Vagina (tissue), 2 donors: ENCODE results near the gene CHST12. TPM values are rescaled to one million over a fixed set of nuclear protein-coding genes. Genes with fewer than 3 reads are reported as not detected.
"Not testable (repeated sequence)": the region's sequence is repeated elsewhere in the genome, so short reads cannot be mapped to it uniquely, and the experiment has no call there.

Experiments
- DNase-seq, 2 donors: peaks; one replicate each; pipeline ENCODE4 v3.0.0-alpha.2; 2017; ENCODE audit errors: extremely low spot score in 2 of 2
- H3K27ac ChIP-seq: fragments of 200-600 bp; sonication (generic); one replicate; pipeline ENCODE4 v1.5.1; 2019
- H3K27me3 ChIP-seq: fragments of 200-600 bp; sonication (generic); one replicate; pipeline ENCODE4 v1.5.1; 2019
- H3K36me3 ChIP-seq, 2 donors: fragments of 200-600 bp; sonication (generic); one replicate each; pipeline ENCODE4 v1.5.1; 2017 to 2019
- H3K4me1 ChIP-seq: fragments of 200-600 bp; sonication (generic); one replicate; pipeline ENCODE4 v1.5.1; 2019
- H3K4me3 ChIP-seq, 2 donors: fragments of 200-600 bp; sonication (generic); 1 replicate in 1 of 2; 2 replicates in 1 of 2; pipeline ENCODE4 v1.5.1; 2016 to 2019
- H3K9me3 ChIP-seq: fragments of 200-600 bp; sonication (generic); one replicate; pipeline ENCODE4 v1.5.1; 2019
- POLR2A ChIP-seq, 2 donors: fragments of 450-650 bp; IDR thresholded peaks; one replicate each; pipeline ENCODE4 v1.6.1; 2017; ENCODE audit warnings: antibody characterized with exemption in 2 of 2, mild to moderate bottlenecking in 2 of 2, moderate library complexity in 2 of 2
- POLR2AphosphoS5 ChIP-seq, 2 donors: sonication (generic); formaldehyde crosslinking; IDR thresholded peaks; one replicate each; pipeline ENCODE4 v1.9.0; 2017; ENCODE audit warnings: antibody characterized with exemption in 2 of 2, mild to moderate bottlenecking in 2 of 2, low read depth in 1 of 2; ENCODE audit not compliant: insufficient read depth in 1 of 2
- intact Hi-C: fragments of 100-400 bp; cut with DNase I; formaldehyde crosslinking; loops from one replicate; pipeline ENCODE4 v1.15.1; 2023
- total RNA-seq: library from RNA; depleted of rRNA; stranded (reverse); fragments of >200 nt; gene quantifications from one replicate; pipeline ENCODE4 v1.2.3, GENCODE V29; 2016
- TF ChIP-seq, protein P1 (sequence below), 3 experiments: fragments of 450-650 bp in 2 of 3; fragments of 200-600 bp in 1 of 3; sonication (generic) in 1 of 3; IDR thresholded peaks; one replicate each; pipeline ENCODE4 v1.5.1; 2017 to 2019; ENCODE audit warnings: antibody characterized with exemption in 3 of 3, mild to moderate bottlenecking in 2 of 3, moderate library complexity in 2 of 3

The CHST12 gene
- total RNA-seq, 1 donor from 2014 or later = 26.3 TPM

DNA sequence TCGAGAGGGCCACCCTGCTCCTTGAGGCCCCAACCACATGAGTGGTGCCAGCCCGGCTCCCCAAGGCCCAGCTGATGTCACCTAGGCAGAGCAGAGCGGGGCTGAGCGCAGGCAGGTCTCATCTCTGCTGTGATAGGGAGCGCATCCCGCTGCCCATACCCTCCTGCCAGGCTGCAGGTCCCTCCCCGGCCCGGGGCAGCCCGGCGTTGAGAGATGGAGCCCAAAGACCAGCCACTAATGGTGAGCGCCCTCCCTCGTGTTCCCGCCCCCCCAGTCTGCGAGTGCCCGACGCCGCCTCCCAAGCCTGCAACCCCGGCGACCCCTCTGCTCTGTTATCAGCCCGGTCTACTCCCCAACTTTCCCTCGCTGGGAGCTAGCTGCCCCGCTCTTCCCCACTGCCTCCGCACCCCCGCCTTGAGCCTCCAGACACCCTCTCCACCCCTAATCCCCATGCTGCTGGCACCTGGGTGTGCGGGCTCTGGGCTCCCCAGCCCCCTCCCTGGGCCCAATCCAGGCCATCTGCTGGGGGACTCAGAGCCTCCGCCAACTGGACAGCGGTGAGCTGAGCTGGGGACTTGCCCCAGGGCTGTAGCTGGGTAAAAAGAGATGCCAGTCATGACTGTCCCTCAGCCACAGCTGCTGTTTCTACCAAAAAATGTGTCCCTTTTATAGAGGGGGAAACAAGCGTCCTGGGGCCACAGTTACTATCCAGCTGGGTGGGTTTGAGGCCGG, 19.7 kb upstream of the CHST12 start:
- DNase-seq = no peak
- no peaks in the 10 kb centered on the region for H3K27me3 ChIP-seq
- peaks cover 0 to 28% of the 10 kb centered on the region in 2 donors for H3K36me3 ChIP-seq
- intact Hi-C loops = no loop called here
- TF ChIP-seq, protein P1, sequence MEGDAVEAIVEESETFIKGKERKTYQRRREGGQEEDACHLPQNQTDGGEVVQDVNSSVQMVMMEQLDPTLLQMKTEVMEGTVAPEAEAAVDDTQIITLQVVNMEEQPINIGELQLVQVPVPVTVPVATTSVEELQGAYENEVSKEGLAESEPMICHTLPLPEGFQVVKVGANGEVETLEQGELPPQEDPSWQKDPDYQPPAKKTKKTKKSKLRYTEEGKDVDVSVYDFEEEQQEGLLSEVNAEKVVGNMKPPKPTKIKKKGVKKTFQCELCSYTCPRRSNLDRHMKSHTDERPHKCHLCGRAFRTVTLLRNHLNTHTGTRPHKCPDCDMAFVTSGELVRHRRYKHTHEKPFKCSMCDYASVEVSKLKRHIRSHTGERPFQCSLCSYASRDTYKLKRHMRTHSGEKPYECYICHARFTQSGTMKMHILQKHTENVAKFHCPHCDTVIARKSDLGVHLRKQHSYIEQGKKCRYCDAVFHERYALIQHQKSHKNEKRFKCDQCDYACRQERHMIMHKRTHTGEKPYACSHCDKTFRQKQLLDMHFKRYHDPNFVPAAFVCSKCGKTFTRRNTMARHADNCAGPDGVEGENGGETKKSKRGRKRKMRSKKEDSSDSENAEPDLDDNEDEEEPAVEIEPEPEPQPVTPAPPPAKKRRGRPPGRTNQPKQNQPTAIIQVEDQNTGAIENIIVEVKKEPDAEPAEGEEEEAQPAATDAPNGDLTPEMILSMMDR (IDR thresholded peaks at IDR 0.05) = no peak
- TF ChIP-seq POLR2AphosphoS5 (IDR thresholded peaks at IDR 0.05; ENCODE audit: insufficient read depth in 1 of 2, low read depth in 1 of 2) = no peak
- TF ChIP-seq POLR2A (IDR thresholded peaks at IDR 0.05) = no peak
- H3K4me1 ChIP-seq = no peaks in the 10 kb centered on the region
- H3K4me3 ChIP-seq = no peak overlapping the region
- H3K27ac ChIP-seq = no peak overlapping the region
- no peaks in the 10 kb centered on the region for H3K9me3 ChIP-seq

DNA sequence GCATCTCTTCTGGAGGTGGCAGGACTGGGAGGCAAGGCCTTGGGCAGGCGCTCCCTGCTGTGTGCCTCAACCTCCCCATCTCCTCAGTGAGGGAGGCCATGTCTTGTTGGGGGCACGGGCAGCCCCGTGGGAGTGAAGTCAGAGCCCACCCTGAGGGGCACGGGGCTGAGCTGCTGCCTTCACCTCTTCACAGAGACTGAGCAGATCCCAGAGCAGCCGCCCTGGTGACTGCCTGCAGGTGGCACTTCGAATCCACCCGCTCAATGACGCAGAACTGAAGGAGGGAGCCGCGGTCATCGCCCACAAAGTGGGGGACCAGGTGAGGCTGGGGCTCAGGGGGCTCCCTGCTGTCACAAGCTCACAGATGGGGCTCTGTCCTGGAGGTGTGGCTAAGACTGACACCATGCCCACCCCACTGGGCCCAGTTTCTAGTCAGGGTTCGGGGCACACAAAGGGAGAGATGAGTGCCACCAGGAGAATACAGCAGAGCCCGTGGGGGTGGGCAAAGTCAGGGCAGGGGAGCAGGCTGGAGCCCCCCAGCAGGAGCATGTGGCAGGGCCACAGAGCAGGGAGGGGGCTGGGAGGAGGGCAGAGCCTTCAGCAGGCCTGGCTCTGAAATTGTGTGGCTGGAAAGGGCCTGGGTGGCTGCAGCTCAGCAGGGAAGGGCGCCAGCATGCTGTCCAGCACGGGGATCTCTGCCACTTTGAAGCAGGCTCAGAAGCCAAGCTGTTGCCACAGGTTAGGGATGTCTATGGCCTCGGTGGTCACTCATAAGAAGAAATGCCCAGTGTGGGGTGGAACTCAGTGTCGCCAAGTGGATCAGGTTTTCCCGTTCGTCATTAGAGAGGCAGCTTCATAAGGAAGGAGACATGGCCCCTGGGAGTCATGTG, 18.8 kb upstream of the CHST12 start:
- Histone ChIP-seq H3K36me3 (peaks cover 0 to 19% of the 10 kb centered on the region in 2 donors), H3K27me3 (no peaks in the 10 kb centered on the region), H3K9me3 (no peaks in the 10 kb centered on the region), H3K27ac (no peak overlapping the region), H3K4me3 (no peak overlapping the region), H3K4me1 (no peaks in the 10 kb centered on the region)
- DNase-seq = no peak
- TF ChIP-seq, protein P1 (IDR thresholded peaks at IDR 0.05) = no peak
- no peak for TF ChIP-seq POLR2AphosphoS5 (IDR thresholded peaks at IDR 0.05; ENCODE audit: insufficient read depth in 1 of 2, low read depth in 1 of 2)
- TF ChIP-seq POLR2A (IDR thresholded peaks at IDR 0.05) = no peak
- intact Hi-C loops = no loop called here

DNA sequence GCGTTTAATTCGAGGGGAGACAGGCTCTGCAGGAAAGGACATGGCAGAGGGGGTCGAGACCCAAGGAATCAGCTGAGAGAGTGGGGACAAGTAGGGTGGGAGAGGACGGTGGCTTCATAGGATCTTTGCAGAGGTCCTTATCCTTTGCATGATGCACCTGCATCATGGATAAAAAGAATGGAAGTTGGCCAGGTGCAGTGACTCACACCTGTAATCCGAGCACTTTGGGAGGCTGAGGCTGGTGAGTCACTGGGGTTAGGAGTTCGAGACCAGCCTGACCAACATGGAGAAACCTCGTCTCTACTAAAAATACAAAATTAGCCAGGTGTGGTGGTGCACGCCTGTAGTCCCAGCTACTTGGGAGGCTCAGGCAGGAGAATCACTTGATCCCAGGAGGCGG, 17.3 kb upstream of the CHST12 start:
- DNase-seq, intact Hi-C loops, H3K27me3 ChIP-seq: not testable (repeated sequence)

DNA sequence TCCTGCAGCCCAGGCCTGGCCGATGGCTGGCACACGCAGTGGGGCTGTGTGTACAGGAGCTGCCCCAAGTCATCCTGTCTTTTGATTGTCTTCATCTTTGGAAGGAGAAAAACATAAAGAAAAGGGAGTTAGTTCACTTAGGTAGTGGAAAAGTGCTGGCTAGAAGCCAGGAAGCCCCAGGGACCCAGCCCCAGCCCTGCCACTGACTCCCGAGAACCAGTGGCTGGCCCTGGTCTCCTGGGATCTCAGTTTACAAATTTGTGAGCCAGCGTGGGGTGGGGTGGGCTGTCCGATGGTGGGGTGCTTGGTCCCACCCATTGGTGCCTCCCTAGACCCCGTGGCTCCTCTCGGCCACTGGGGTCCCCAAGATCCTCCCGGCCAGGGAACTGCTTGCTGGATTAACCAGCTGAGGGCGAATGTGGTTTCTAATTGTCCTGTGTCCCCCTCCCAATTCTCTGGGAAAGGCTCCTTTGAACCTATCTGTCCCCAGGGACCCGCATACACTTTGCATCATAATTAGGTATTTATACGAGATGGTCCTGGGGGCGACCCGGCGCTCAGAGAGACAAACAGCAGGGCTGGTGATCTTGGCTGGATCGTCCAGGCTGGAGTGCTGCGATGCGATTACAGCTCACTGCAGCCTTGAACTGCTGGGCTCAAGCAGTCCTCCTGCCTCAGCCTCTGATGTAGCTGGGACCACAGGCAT, 16.3 kb upstream of the CHST12 start:
- no peak overlapping the region for H3K4me3 ChIP-seq
- no peak for DNase-seq
- intact Hi-C loops = no loop called here
- peaks cover 8% of the 10 kb centered on the region for H3K4me1 ChIP-seq
- no peak overlapping the region for H3K27ac ChIP-seq
- H3K27me3 ChIP-seq = no peaks in the 10 kb centered on the region
- no peaks in the 10 kb centered on the region for H3K9me3 ChIP-seq
- no peaks in the 10 kb centered on the region for H3K36me3 ChIP-seq
- TF ChIP-seq POLR2A (IDR thresholded peaks at IDR 0.05) (no peak), POLR2AphosphoS5 (IDR thresholded peaks at IDR 0.05; ENCODE audit: insufficient read depth in 1 of 2, low read depth in 1 of 2) (no peak)
- TF ChIP-seq, protein P1 (IDR thresholded peaks at IDR 0.05) = no peak

More for the DNA sequence above, 17.3 kb upstream of the CHST12 start:
- H3K4me3 ChIP-seq, H3K9me3 ChIP-seq, H3K36me3 ChIP-seq, H3K27ac ChIP-seq, H3K4me1 ChIP-seq: not testable (repeated sequence)

DNA sequence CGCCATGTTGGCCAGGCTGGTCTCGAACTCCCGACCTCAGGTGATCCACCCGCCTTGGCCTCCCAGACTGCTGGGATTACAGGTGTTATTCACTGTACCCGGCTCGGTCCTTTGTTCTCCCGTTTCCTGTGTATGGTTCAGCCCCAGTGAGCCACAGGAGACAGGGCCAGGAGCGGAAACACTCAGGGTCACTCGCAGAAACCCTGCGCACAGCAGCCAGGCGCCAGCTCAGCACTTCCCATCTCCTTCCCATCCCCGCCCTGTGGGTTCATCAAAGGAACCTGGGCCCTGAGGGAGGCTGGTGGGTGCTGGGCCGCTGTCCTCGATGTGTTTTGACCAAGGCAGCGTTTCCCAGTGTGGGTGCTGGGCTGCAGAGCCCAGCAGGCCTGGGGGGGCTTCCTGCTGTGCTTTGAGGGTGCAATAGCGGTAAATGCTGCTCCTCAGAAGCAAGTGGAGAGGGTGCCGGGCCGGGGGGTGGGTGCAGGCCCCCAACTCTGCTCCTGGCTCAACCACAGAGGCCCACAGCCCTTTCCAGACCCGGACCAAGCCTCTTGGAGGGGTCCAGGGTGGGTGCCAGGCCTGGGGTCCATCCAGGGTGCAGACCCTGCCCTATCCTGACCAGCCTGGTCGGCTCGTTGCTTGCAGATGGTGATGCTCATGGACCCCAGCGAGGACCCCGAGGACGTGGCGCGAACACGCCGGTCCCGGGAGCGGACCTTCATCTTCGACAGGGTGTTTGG, 15.3 kb upstream of the CHST12 start:
- Histone ChIP-seq H3K4me3 (no peak overlapping the region), H3K27ac (no peak overlapping the region), H3K36me3 (no peaks in the 10 kb centered on the region), H3K4me1 (peaks cover 8% of the 10 kb centered on the region), H3K27me3 (no peaks in the 10 kb centered on the region), H3K9me3 (no peaks in the 10 kb centered on the region)
- DNase-seq = no peak
- intact Hi-C loops = no loop called here
- TF ChIP-seq, protein P1 (IDR thresholded peaks at IDR 0.05) = no peak
- TF ChIP-seq POLR2AphosphoS5 (IDR thresholded peaks at IDR 0.05; ENCODE audit: insufficient read depth in 1 of 2, low read depth in 1 of 2) = peak in 1 of 2 donors; percentile 52
